Breast epithelium (tissue), 3 donors: Measurements from ENCODE around the gene PDCD1.

Experiments
- CTCF ChIP-seq, 3 donors: fragments of 450-650 bp; IDR thresholded peaks; one replicate each; pipeline ENCODE4 v1.5.1; 2016 to 2017; ENCODE audit warnings: antibody characterized with exemption in 3 of 3, mild to moderate bottlenecking in 3 of 3, moderate library complexity in 3 of 3
- POLR2A ChIP-seq: fragments of 450-650 bp; IDR thresholded peaks from one replicate; pipeline ENCODE4 v1.6.1; 2016; ENCODE audit warnings: antibody characterized with exemption, mild to moderate bottlenecking, moderate library complexity
- POLR2AphosphoS5 ChIP-seq, 3 donors: sonication (generic); formaldehyde crosslinking; IDR thresholded peaks; one replicate each; pipeline ENCODE4 v1.6.1; 2017; ENCODE audit warnings: antibody characterized with exemption in 3 of 3

GRCh38 chr2:241841181-241842066 lies 17.3 kb downstream of the PDCD1 start:
- TF ChIP-seq CTCF (IDR thresholded peaks at IDR 0.05) (no peak), POLR2A (no peak), POLR2AphosphoS5 (IDR thresholded peaks at IDR 0.05) (no peak)
